Stimulated activated CD8-positive, alpha-beta memory T cell treated with anti-CD3 and anti-CD28 coated beads, Interleukin-2, amount 100 ng/mL, for 48 hours (primary cell): ENCODE data around the gene CHST11.
A peak's percentile ranks its signal among the peaks of the same experiment; 100 is the strongest.

ENCODE experiments used
- DNase-seq, 2 donors: peaks; one replicate each; pipeline ENCODE4 v3.0.0-alpha.2; 2020; ENCODE audit warnings: low read depth in 2 of 2

Gene CHST11

GRCh38 chr12:104630230-104630670 lies 173.5 kb downstream of the CHST11 start:
- DNase-seq: no peak

- no peak for DNase-seq
Measured at GRCh38 chr12:104631867-104632266, 175.1 kb downstream of the CHST11 start.

- peak in 1 of 2 donors; percentile 6 for DNase-seq
Measured at GRCh38 chr12:104632724-104633201, 176.0 kb downstream of the CHST11 start.

- no peak for DNase-seq
Measured at GRCh38 chr12:104634044-104634443, 177.3 kb downstream of the CHST11 start.

GRCh38 chr12:104634852-104635251 lies 178.1 kb downstream of the CHST11 start:
- no peak for DNase-seq

GRCh38 chr12:104635607-104636343 lies 179.0 kb downstream of the CHST11 start:
- DNase-seq: no peak

GRCh38 chr12:104636496-104636895 lies 179.7 kb downstream of the CHST11 start:
- no peak for DNase-seq

GRCh38 chr12:104637604-104638003 lies 180.9 kb downstream of the CHST11 start:
- no peak for DNase-seq

- DNase-seq: no peak
Measured at GRCh38 chr12:104638218-104638850, 181.6 kb downstream of the CHST11 start.

- no peak for DNase-seq
Measured at GRCh38 chr12:104638851-104639240, 182.1 kb downstream of the CHST11 start.

- DNase-seq: no peak
Measured at GRCh38 chr12:104640956-104641355, 184.2 kb downstream of the CHST11 start.

GRCh38 chr12:104641862-104642261 lies 185.1 kb downstream of the CHST11 start:
- no peak for DNase-seq

- DNase-seq: no peak
Measured at GRCh38 chr12:104643093-104643818, 186.5 kb downstream of the CHST11 start.

GRCh38 chr12:104643819-104644669 lies 187.3 kb downstream of the CHST11 start:
- no peak for DNase-seq

GRCh38 chr12:104648756-104649155 lies 192.0 kb downstream of the CHST11 start:
- no peak for DNase-seq

- no peak for DNase-seq
Measured at GRCh38 chr12:104649217-104649824, 192.6 kb downstream of the CHST11 start.

- no peak for DNase-seq
Measured at GRCh38 chr12:104649921-104650320, 193.2 kb downstream of the CHST11 start.

- DNase-seq: no peak
Measured at GRCh38 chr12:104650541-104650940, 193.8 kb downstream of the CHST11 start.

GRCh38 chr12:104651811-104652210 lies 195.1 kb downstream of the CHST11 start:
- no peak for DNase-seq

GRCh38 chr12:104652358-104652757 lies 195.6 kb downstream of the CHST11 start:
- no peak for DNase-seq

GRCh38 chr12:104652910-104653309 lies 196.2 kb downstream of the CHST11 start:
- no peak for DNase-seq
